CD8-positive, alpha-beta memory T cell (primary cell): ENCODE results near the gene PDZD11. TPM values are rescaled to one million over a fixed set of nuclear protein-coding genes. Genes with fewer than 3 reads are reported as not detected.

ENCODE experiments used
- polyA plus RNA-seq: library from polyadenylated mRNA; unstranded; fragments of 300-500 nt; fragmentation: Illumina TruSeq; gene quantifications from one replicate; pipeline ENCODE4 v1.2.3, GENCODE V29; 2021
- total RNA-seq, 2 experiments: library from RNA; stranded (reverse); gene quantifications; one replicate each; pipeline ENCODE4 v1.2.3, GENCODE V29; 2021

The PDZD11 gene
- total and polyA plus RNA-seq, 3 experiments from 2014 or later, result 26.4 to 40.7 (median 28.9) TPM

Other genes starting within 250 kb of the PDZD11 start
- not detected for gene AWAT2, start 240.0 kb downstream of the PDZD11 start, total RNA-seq
- gene AWAT2, start 240.0 kb downstream of the PDZD11 start, polyA plus RNA-seq, result not detected
- gene OTUD6A, start 227.5 kb downstream of the PDZD11 start, total RNA-seq, result not detected
- gene OTUD6A, start 227.5 kb downstream of the PDZD11 start, polyA plus RNA-seq, result not detected
- 10 to 100 TPM; 33.6 TPM for gene IGBP1, start 156.5 kb downstream of the PDZD11 start, total RNA-seq
- 59.3 TPM for gene IGBP1, start 156.5 kb downstream of the PDZD11 start, polyA plus RNA-seq
- not detected for gene DGAT2L6, start 112.4 kb downstream of the PDZD11 start, total RNA-seq
- not detected for gene DGAT2L6, start 112.4 kb downstream of the PDZD11 start, polyA plus RNA-seq
- not detected for gene AWAT1, start 55.3 kb downstream of the PDZD11 start, total RNA-seq
- not detected for gene AWAT1, start 55.3 kb downstream of the PDZD11 start, polyA plus RNA-seq
- gene P2RY4, start 29.7 kb downstream of the PDZD11 start, total RNA-seq, result under 1 TPM in 1 of 2 experiments, not detected in 1; 0.18 TPM
- gene P2RY4, start 29.7 kb downstream of the PDZD11 start, polyA plus RNA-seq, result not detected
- gene ARR3, start 21.6 kb downstream of the PDZD11 start, total RNA-seq, result not detected
- not detected for gene ARR3, start 21.6 kb downstream of the PDZD11 start, polyA plus RNA-seq
- not detected for gene RAB41, start 7.8 kb downstream of the PDZD11 start, total RNA-seq
- gene RAB41, start 7.8 kb downstream of the PDZD11 start, polyA plus RNA-seq, result not detected
- gene KIF4A, start 177 bp upstream of the PDZD11 start, total RNA-seq, result 10 to 100 TPM; 16.5 to 17.7 TPM
- gene KIF4A, start 177 bp upstream of the PDZD11 start, polyA plus RNA-seq, result not detected
- gene GDPD2, start 133.4 kb upstream of the PDZD11 start, total RNA-seq, result under 1 TPM in 1 of 2 experiments, not detected in 1; 0.09 TPM
- not detected for gene GDPD2, start 133.4 kb upstream of the PDZD11 start, polyA plus RNA-seq
- 10 to 100 TPM; 28.1 to 30.4 TPM for gene DLG3, start 154.9 kb upstream of the PDZD11 start, total RNA-seq
- 13.5 TPM for gene DLG3, start 154.9 kb upstream of the PDZD11 start, polyA plus RNA-seq